ENCODE measurements around the gene OR10H4. TPM values are rescaled to one million over a fixed set of nuclear protein-coding genes. Genes with fewer than 3 reads are reported as not detected.

The OR10H4 gene
- total and polyA plus RNA-seq, 9 donors = not detected

DNA sequence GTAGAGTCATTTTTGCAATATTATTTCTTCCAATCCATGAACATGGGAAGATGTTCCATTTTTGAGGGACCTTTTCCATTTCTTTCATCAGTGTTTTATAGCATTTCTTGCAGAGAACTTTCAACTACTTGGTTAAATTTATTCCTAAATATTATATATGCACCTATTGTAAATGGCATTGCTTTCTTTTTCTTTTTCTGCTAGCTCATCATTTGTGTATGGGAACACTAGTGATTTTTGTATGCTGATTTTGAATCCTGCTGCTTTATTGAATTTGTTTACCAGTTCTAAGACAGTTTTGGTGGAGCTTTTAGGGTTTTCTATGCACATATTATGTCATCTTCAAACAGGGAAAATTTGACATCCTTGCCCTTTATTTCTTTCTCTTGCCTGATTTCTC lies 43.8 kb upstream of the OR10H4 start:
- intact Hi-C loops (cut with DNase I) = no loop called here
- Histone ChIP-seq H3K36me3 (no peaks in the 10 kb centered on the region), H3K9me3 (no peaks in the 10 kb centered on the region), H3K4me3 (no peak overlapping the region), H3K4me1 (ENCODE audit: insufficient read depth) (no peaks in the 10 kb centered on the region), H3K27ac (no peak overlapping the region), H3K27me3 (no peaks in the 10 kb centered on the region)
- no peak for DNase-seq
- TF ChIP-seq, protein P1, sequence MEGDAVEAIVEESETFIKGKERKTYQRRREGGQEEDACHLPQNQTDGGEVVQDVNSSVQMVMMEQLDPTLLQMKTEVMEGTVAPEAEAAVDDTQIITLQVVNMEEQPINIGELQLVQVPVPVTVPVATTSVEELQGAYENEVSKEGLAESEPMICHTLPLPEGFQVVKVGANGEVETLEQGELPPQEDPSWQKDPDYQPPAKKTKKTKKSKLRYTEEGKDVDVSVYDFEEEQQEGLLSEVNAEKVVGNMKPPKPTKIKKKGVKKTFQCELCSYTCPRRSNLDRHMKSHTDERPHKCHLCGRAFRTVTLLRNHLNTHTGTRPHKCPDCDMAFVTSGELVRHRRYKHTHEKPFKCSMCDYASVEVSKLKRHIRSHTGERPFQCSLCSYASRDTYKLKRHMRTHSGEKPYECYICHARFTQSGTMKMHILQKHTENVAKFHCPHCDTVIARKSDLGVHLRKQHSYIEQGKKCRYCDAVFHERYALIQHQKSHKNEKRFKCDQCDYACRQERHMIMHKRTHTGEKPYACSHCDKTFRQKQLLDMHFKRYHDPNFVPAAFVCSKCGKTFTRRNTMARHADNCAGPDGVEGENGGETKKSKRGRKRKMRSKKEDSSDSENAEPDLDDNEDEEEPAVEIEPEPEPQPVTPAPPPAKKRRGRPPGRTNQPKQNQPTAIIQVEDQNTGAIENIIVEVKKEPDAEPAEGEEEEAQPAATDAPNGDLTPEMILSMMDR (IDR thresholded peaks at IDR 0.05) = no peak
- no peak for TF ChIP-seq POLR2A (IDR thresholded peaks at IDR 0.05)
- no peak for TF ChIP-seq EP300 (IDR thresholded peaks at IDR 0.05)

DNA sequence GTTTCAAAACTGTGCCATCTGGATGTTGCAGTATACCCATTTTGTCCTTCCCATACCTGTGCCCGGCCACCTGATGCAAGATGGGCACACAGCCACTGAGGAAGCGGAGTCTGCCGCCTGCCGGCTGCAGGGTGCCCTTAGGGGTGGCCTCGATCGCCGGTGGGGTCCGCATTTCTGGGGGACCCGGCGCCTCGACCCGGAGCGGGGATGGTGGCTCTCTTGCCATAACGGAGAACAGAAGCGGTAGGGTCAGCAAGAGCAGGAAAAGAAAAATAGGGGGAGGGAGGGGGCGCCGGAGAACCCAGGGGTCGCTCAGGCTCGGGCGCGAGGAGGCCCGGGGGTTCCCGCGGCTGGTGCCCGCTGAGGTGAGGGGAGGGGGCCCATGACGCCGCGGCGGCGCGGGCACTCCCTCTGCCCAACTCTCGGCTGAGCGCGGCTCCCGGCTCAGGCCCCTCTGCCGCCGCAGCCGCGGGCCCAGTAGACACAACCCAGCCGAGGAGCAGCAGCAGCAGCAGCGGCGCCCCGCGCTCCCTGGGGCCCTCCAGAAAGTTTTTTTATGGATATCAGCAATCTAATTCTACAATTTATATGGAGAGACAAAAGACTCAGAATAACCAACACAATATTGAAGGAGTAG lies 37.1 kb upstream of the OR10H4 start:
- intact Hi-C loops (cut with DNase I) = no loop called here
- TF ChIP-seq POLR2A (IDR thresholded peaks at IDR 0.05) (no peak), EP300 (IDR thresholded peaks at IDR 0.05) (no peak)
- TF ChIP-seq, protein P1 (IDR thresholded peaks at IDR 0.05) = no peak
- Histone ChIP-seq H3K36me3 (no peaks in the 10 kb centered on the region), H3K27me3 (no peaks in the 10 kb centered on the region), H3K4me3 (no peak overlapping the region), H3K27ac (no peak overlapping the region), H3K4me1 (ENCODE audit: insufficient read depth) (no peaks in the 10 kb centered on the region), H3K9me3 (no peaks in the 10 kb centered on the region)
- 2% methylated on average over 44 of the region's 44 CpGs for WGBS, 3 donors
- no peak for DNase-seq

DNA sequence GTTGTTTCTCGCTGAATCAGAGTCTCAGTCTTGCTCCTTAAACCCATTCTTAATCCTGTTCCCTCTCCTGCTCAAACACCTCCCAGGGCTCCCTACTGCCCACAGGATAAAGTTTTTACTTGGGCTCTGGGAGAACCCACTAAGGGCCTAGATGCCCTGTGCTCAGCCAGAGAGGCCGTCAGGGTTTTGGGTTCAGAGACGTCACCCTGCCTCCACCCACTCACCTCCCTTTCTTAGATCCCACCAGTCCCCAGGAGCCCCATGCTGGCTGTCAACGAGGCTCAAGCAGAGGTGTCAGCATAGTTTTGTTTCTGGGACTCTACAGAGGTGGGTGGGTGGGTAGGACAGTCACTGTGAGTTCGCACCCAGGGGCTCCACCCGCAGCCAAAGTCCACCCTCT lies 35.4 kb upstream of the OR10H4 start:
- H3K4me3 ChIP-seq = no peak overlapping the region

DNA sequence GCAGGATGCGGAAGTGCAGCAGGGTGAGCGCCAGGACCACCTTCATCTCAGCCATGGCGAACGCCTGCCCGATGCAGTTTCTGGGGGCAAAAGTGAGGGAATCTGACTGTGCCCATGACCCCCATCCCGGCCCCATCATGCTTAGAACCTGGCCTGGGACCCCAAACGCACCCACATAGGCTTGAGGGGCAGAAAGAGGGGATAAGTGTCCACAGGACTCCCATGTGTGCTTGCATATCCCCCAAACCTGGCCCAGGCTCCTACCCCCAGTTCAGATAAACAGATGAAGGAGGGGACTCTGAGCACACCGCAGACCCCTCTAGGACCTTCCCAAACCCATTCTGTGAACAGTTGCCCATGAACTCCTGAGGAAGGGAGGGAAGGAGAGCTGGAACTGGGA lies 35.0 kb upstream of the OR10H4 start:
- H3K9me3 ChIP-seq = no peaks in the 10 kb centered on the region
- WGBS, 3 donors = 86 to 89% (median 88%) methylated on average over 8 of the region's 8 CpGs
- TF ChIP-seq EP300 (IDR thresholded peaks at IDR 0.05) (no peak), POLR2A (IDR thresholded peaks at IDR 0.05) (no peak)
- TF ChIP-seq, protein P1 (IDR thresholded peaks at IDR 0.05) = no peak
- intact Hi-C loops (cut with DNase I) = no loop called here
- no peaks in the 10 kb centered on the region for H3K27me3 ChIP-seq
- H3K27ac ChIP-seq = no peak overlapping the region
- no peak overlapping the region for H3K4me3 ChIP-seq
- H3K36me3 ChIP-seq = no peaks in the 10 kb centered on the region
- H3K4me1 ChIP-seq (ENCODE audit: insufficient read depth) = no peaks in the 10 kb centered on the region
- no peak for DNase-seq

More for the DNA sequence above, 35.4 kb upstream of the OR10H4 start:
- Histone ChIP-seq H3K27ac (no peak overlapping the region), H3K36me3 (no peaks in the 10 kb centered on the region), H3K4me1 (ENCODE audit: insufficient read depth) (no peaks in the 10 kb centered on the region), H3K27me3 (no peaks in the 10 kb centered on the region), H3K9me3 (no peaks in the 10 kb centered on the region)
- no peak for DNase-seq
- intact Hi-C loops (cut with DNase I) = no loop called here
- TF ChIP-seq POLR2A (IDR thresholded peaks at IDR 0.05) (no peak), EP300 (IDR thresholded peaks at IDR 0.05) (no peak)
- TF ChIP-seq, protein P1 (IDR thresholded peaks at IDR 0.05) = no peak
- WGBS, 3 donors = 60 to 64% (median 62%) methylated on average over 6 of the region's 6 CpGs

Measured in ovary (tissue), 9 donors.